Measurements from ENCODE around the gene SYT1. TPM values are rescaled to one million over a fixed set of nuclear protein-coding genes. Genes with fewer than 3 reads are reported as not detected.
A peak's percentile ranks its signal among the peaks of the same experiment; 100 is the strongest.

Gene SYT1
- total RNA-seq, 1 experiment from 2014 or later: 15.8 TPM

DNA sequence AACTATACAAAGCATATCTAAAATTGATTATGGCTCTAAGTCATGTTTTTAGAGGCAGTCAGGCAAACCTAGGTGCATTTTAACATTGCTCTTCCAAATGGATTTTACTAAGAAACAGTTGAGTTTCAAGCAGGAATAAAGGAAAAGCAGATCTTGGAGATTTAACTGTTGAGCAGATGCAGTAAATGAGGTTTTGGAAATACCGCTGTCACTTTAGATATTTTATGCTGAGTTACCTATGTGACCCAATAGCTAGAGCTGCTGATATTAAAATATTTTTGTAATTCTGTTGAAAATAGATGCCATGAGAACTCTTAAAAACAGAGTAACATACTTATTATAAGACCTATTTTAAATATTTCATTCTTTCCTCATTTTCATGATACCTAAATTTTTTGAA is 181.4 kb downstream of the SYT1 start:
- Mint-ChIP-seq H3K27ac (no peak overlapping the region), H3K36me3 (ENCODE audit: insufficient read depth in 1 of 3, low read depth in 3 of 3) (peaks cover 0 to 5% (median 0%) of the 10 kb centered on the region in 3 experiments; a peak in 3 of 7 replicates), H3K4me1 (peaks cover 6 to 8% of the 10 kb centered on the region in 2 experiments), H3K4me3 (peak overlapping the region; percentile 90 to 92; a peak in 4 of 5 replicates), H3K27me3 (ENCODE audit: low read depth) (no peaks in the 10 kb centered on the region), H3K9me3 (peaks cover 0 to 3% of the 10 kb centered on the region in 2 experiments; a peak in 1 of 5 replicates)
- Histone ChIP-seq H4K91ac (ENCODE audit: insufficient read length, low read depth, low read length) (no peak overlapping the region), H3K14ac (ENCODE audit: insufficient read depth, low read length) (no peak overlapping the region), H3K27ac (ENCODE audit: insufficient read length, low read depth, low read length) (no peak overlapping the region), H3K9ac (ENCODE audit: extremely low read depth, insufficient read length, low read length) (no peak overlapping the region), H2AFZ (ENCODE audit: low read length) (no peak overlapping the region), H3K56ac (ENCODE audit: insufficient read length, low read depth, low read length) (no peak overlapping the region), H3K79me2 (ENCODE audit: insufficient read depth, low read length) (no peaks in the 10 kb centered on the region), H2AK5ac (ENCODE audit: insufficient read length, low read length) (no peak overlapping the region), H3K4me2 (ENCODE audit: insufficient read depth, insufficient read length, low read length) (no peak overlapping the region), H3K4me1 (ENCODE audit: insufficient read depth, low read length) (no peaks in the 10 kb centered on the region), H2BK12ac (ENCODE audit: insufficient read length, low read depth, low read length) (no peak overlapping the region), H2BK5ac (ENCODE audit: insufficient read length, low read length) (no peak overlapping the region), H2BK15ac (ENCODE audit: low read depth, low read length) (no peak overlapping the region), H3T11ph (ENCODE audit: low read length) (no peak overlapping the region), H3K27me3 (ENCODE audit: insufficient read depth, low read length) (no peaks in the 10 kb centered on the region), H4K5ac (ENCODE audit: insufficient read length, low read depth, low read length) (no peak overlapping the region), H3K9me3 (ENCODE audit: control insufficient read depth, low read depth, low read length) (no peaks in the 10 kb centered on the region), H2BK120ac (ENCODE audit: low read depth, low read length, poor library complexity, severe bottlenecking) (no peak overlapping the region), H3K18ac (ENCODE audit: insufficient read length, low read depth, low read length) (no peak overlapping the region), H4K8ac (replicated peaks; ENCODE audit: insufficient read length, low read depth, low read length) (no peak overlapping the region), H2BK20ac (ENCODE audit: low read depth, low read length, poor library complexity, severe bottlenecking) (no peak overlapping the region), H4K20me1 (ENCODE audit: control insufficient read depth, insufficient read depth, insufficient read length) (no peaks in the 10 kb centered on the region), H3K23me2 (ENCODE audit: insufficient read length, low read depth, low read length, poor library complexity, severe bottlenecking) (no peaks in the 10 kb centered on the region), H3K79me1 (ENCODE audit: insufficient read depth, low read depth, low read length, poor library complexity, severe bottlenecking) (no peaks in the 10 kb centered on the region), H3K4ac (ENCODE audit: low read depth, low read length) (no peak overlapping the region), H3K23ac (ENCODE audit: insufficient read length, low read depth, low read length) (no peak overlapping the region)
- WGBS (ENCODE audit: extremely low coverage, insufficient read length, low lambda C conversion rate): no CpG with 5 or more reads among the region's 1 CpG
- TF ChIP-seq, protein P1, sequence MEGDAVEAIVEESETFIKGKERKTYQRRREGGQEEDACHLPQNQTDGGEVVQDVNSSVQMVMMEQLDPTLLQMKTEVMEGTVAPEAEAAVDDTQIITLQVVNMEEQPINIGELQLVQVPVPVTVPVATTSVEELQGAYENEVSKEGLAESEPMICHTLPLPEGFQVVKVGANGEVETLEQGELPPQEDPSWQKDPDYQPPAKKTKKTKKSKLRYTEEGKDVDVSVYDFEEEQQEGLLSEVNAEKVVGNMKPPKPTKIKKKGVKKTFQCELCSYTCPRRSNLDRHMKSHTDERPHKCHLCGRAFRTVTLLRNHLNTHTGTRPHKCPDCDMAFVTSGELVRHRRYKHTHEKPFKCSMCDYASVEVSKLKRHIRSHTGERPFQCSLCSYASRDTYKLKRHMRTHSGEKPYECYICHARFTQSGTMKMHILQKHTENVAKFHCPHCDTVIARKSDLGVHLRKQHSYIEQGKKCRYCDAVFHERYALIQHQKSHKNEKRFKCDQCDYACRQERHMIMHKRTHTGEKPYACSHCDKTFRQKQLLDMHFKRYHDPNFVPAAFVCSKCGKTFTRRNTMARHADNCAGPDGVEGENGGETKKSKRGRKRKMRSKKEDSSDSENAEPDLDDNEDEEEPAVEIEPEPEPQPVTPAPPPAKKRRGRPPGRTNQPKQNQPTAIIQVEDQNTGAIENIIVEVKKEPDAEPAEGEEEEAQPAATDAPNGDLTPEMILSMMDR (conservative IDR thresholded peaks at IDR 0.05): no peak
- DNase-seq: no peak

All from H9 (cell line).